Epithelial cell of proximal tubule (primary cell): ENCODE data around the gene KRTAP19-2. TPM values are rescaled to one million over a fixed set of nuclear protein-coding genes. Genes with fewer than 3 reads are reported as not detected.

Experiments used
- DNase-seq: peaks from one replicate; pipeline ENCODE4 v3.0.0-alpha.2; 2011; ENCODE audit warnings: low read depth
- H3K4me3 ChIP-seq: 2 replicates; pipeline ENCODE4 v1.5.1; 2011; ENCODE audit warnings: low read depth, mild to moderate bottlenecking, low read length
- total RNA-seq: library from RNA; depleted of rRNA; stranded (reverse); fragments of >200 nt; gene quantifications from 2 replicates; pipeline ENCODE4 v1.2.3, GENCODE V29; 2015
- TF ChIP-seq, protein P1 (sequence below): conservative IDR thresholded peaks from 2 replicates; pipeline ENCODE4 v1.5.1; 2012; ENCODE audit warnings: low read depth, mild to moderate bottlenecking, low read length

The KRTAP19-2 gene
- total RNA-seq, 1 donor from 2014 or later, result not detected

DNA sequence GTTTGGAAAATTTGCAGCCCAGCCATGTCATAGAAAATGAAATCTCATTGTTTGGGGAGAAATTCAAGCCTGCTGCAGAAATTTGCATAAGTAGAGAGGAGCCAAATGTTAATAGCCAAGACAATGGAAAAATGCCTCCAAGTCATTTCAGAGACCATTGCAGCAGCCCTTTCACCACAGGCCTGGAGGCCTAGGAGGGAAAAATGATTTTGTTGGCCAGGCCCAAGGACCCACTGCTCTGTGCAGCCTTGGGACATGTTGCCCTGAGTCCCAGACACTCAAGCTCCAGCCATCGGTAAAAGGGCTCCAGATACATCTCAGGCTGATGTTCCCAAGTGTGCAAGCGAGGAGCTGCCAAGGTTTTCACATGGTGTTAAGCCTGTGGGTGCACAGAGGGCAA is 1.1 kb downstream of the KRTAP19-2 start:
- DNase-seq, result no peak
- no peak overlapping the region for H3K4me3 ChIP-seq
- TF ChIP-seq, protein P1, sequence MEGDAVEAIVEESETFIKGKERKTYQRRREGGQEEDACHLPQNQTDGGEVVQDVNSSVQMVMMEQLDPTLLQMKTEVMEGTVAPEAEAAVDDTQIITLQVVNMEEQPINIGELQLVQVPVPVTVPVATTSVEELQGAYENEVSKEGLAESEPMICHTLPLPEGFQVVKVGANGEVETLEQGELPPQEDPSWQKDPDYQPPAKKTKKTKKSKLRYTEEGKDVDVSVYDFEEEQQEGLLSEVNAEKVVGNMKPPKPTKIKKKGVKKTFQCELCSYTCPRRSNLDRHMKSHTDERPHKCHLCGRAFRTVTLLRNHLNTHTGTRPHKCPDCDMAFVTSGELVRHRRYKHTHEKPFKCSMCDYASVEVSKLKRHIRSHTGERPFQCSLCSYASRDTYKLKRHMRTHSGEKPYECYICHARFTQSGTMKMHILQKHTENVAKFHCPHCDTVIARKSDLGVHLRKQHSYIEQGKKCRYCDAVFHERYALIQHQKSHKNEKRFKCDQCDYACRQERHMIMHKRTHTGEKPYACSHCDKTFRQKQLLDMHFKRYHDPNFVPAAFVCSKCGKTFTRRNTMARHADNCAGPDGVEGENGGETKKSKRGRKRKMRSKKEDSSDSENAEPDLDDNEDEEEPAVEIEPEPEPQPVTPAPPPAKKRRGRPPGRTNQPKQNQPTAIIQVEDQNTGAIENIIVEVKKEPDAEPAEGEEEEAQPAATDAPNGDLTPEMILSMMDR, result no peak

DNA sequence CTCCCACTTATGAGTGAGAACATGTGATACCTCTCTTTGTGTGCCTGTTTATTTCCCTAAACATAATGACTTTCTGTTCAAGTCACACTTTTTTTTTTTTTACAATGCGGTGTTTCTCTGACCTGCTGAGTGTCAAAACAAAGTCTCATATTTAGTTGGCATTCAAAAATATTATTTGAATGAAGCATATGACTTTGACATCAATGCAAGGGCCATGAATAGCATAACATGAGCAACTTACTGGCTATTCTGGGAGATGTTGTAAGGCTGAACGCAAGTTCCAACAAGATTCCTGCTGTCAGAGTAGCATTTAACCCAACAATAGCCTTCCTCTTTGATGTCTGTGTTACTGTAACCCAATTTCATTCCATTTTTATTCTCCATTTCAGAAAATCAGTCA is 5.1 kb downstream of the KRTAP19-2 start:
- no peak for DNase-seq
- TF ChIP-seq, protein P1, result no peak
- no peak overlapping the region for H3K4me3 ChIP-seq

DNA sequence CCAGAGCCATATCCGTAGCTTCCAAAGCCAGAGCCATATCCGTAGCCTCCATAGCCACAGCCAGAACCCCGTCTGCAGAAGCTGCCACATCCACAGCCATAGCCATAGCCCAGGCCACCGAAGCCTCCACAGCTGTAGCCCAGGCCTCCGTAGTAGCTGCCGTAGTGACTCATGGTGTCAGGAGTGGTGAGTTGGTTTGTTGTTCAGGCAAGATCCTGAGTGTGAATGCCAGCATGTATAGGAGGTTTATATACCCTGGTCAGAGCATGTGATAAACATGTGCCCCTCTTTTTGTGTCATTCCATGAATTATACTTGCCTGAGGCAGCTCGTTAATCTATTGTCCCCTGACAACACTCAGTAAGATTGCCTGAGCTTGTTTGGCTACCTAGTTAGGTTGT is 7.1 kb downstream of the KRTAP19-2 start, which contains the start of gene KRTAP19-1:
TSS of gene KRTAP19-1 (minus strand) at position 223 of the 400 bp plus-strand sequence. CDS start at position 173, 50 bp downstream.
- TF ChIP-seq, protein P1, result no peak
- DNase-seq, result no peak
- H3K4me3 ChIP-seq, result no peak within 1 kb of the TSS

DNA sequence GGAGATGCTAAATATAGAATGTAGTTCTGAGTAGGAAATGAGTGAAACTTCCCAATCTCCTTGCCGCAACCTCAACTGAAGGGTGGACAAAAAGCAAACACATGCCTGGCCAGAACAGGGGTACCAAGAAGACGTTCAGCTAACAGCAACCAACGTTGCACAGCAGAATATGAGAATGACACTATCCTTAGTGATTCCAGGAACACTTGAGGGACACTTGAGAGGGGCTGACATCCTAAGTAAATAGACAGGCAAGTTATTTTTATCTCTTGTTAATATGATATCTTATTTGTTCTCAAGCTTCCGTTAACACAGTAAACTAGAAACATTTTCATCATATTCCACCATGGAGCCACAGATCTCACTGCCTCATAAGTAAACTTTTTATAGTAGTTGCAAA is 8.0 kb downstream of the KRTAP19-2 start:
- no peak overlapping the region for H3K4me3 ChIP-seq
- TF ChIP-seq, protein P1, result no peak
- no peak for DNase-seq

DNA sequence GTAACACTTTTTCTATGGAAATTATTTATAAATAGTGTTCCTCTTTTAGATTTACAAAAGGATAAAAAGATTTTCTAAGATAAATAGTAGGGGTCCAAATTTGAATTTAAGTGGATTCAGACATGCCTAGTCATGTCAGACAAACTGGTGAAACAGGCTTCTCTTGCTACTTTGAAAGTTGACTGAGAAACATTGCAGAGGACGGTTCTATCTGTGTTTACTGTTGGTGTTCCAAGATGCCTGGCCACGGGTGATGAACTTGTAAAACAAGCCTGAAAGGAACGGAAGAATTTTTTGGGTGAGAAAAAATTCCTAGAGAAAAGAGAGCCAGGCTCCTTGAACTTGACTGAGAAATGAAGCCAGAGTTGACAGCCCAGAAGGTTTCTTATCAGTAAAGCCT is 9.2 kb downstream of the KRTAP19-2 start:
- DNase-seq, result no peak
- TF ChIP-seq, protein P1, result no peak
- H3K4me3 ChIP-seq, result no peak overlapping the region

DNA sequence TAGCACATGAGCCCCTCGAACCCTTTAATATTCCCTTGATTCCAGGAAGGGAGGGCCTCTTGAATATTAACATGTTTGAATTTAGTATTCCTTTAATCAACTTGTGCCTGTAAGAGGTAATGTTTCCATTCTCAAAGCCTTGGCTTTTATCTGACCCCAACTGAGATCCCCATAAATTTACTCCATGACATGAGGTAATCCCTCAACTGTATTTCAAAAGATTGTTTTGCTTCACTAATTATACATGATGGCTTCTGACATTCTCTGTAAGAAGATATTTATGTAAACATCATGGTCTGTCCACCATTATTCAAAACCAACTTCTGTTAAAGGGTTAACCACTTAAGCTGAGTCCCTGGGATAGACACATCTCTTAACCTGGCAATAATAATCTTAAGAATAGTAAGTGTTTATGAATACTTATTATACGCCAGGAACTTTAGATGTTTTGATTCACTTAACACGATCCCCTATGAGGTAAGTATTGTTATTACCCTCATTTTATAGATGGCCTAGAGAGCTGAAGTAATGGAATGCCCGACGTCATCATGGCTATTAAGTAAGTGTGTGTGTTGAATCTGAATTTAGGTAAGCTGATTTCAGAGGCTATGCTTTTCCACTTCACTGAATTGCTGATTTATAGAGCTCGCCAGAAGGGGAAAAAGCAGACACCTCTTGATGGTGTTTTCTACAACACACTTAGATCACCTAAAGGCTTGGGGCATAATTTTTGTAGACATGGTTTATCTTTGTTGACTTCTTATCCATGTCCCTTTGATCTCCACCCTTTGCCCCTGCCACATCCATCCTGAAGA is 18.1 kb downstream of the KRTAP19-2 start:
- TF ChIP-seq, protein P1, result no peak
- DNase-seq, result no peak
- H3K4me3 ChIP-seq, result no peak overlapping the region

DNA sequence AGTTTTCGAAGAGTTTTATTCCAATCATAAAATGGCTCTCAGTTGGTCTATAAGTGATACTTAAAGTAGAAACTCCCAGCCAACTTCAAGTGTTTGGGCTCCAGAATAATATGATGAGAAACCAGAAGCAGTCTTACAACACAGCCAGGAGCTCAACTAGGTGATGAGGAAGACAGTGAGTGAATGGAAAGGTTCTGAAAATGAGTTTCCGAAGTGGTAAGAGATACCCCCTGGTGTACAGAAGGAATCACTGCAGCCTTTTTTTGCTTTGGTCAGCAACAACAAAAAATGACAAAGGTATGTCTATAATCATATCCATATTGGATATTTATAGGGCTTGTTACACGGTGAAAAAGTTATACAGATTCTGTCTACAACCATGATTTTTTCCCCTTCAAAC is 23.5 kb downstream of the KRTAP19-2 start:
- TF ChIP-seq, protein P1, result peak; percentile 48
- no peak for DNase-seq
- no peak overlapping the region for H3K4me3 ChIP-seq
